Liver (tissue), 3 donors: ENCODE measurements around the gene ZFYVE28.

Experiments
- GABPA ChIP-seq, 2 donors: IDR thresholded peaks in 1 of 2; conservative IDR thresholded peaks in 1 of 2; 2 replicates each; pipeline ENCODE4 v1.6.1; 2016; ENCODE audit warnings: antibody characterized with exemption in 2 of 2, mild to moderate bottlenecking in 1 of 2, moderate library complexity in 1 of 2
- HNF4A ChIP-seq, 2 donors: conservative IDR thresholded peaks; 2 replicates each; pipeline ENCODE4 v1.6.1; 2016; ENCODE audit warnings: antibody characterized with exemption in 2 of 2, mild to moderate bottlenecking in 2 of 2
- HNF4G ChIP-seq: IDR thresholded peaks from 2 replicates; pipeline ENCODE4 v1.6.1; 2016; ENCODE audit warnings: antibody characterized with exemption
- JUND ChIP-seq, 2 donors: IDR thresholded peaks; 2 replicates each; pipeline ENCODE4 v1.6.1; 2016; ENCODE audit warnings: antibody characterized with exemption in 2 of 2
- REST ChIP-seq: IDR thresholded peaks from 2 replicates; pipeline ENCODE4 v1.6.1; 2016; ENCODE audit warnings: antibody characterized with exemption, mild to moderate bottlenecking
- TAF1 ChIP-seq: conservative IDR thresholded peaks from 2 replicates; pipeline ENCODE4 v1.6.1; 2016; ENCODE audit warnings: antibody characterized with exemption, mild to moderate bottlenecking
- YY1 ChIP-seq: IDR thresholded peaks from 2 replicates; pipeline ENCODE4 v1.6.1; 2016; ENCODE audit warnings: antibody characterized with exemption, mild to moderate bottlenecking
- TF ChIP-seq, protein P1 (sequence below): IDR thresholded peaks from 2 replicates; pipeline ENCODE4 v1.6.1; 2016; ENCODE audit warnings: antibody characterized with exemption
- TF ChIP-seq, protein P2 (sequence below): IDR thresholded peaks from 2 replicates; pipeline ENCODE4 v1.6.1; 2016; ENCODE audit warnings: antibody characterized with exemption
- TF ChIP-seq, protein P3 (sequence below): fragments of 150-350 bp; IDR thresholded peaks from 2 replicates; pipeline ENCODE4 v1.5.1; 2017; ENCODE audit warnings: improper control_type of control experiment, low read depth, low read length; ENCODE audit not compliant: missing input control
- donor health status: healthy.
- donor health status: healthy.

GRCh38 chr4:2465032-2465431 lies 46.6 kb upstream of the ZFYVE28 start:
- TF ChIP-seq REST (no peak), HNF4A (conservative IDR thresholded peaks at IDR 0.05) (no peak), TAF1 (no peak), YY1 (no peak), GABPA (IDR thresholded peaks at IDR 0.05 in 1 of 2, conservative IDR thresholded peaks at IDR 0.05 in 1 of 2) (no peak), JUND (IDR thresholded peaks at IDR 0.05) (no peak), HNF4G (no peak)
- TF ChIP-seq, protein P1, sequence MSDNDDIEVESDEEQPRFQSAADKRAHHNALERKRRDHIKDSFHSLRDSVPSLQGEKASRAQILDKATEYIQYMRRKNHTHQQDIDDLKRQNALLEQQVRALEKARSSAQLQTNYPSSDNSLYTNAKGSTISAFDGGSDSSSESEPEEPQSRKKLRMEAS, result no peak
- TF ChIP-seq, protein P2, sequence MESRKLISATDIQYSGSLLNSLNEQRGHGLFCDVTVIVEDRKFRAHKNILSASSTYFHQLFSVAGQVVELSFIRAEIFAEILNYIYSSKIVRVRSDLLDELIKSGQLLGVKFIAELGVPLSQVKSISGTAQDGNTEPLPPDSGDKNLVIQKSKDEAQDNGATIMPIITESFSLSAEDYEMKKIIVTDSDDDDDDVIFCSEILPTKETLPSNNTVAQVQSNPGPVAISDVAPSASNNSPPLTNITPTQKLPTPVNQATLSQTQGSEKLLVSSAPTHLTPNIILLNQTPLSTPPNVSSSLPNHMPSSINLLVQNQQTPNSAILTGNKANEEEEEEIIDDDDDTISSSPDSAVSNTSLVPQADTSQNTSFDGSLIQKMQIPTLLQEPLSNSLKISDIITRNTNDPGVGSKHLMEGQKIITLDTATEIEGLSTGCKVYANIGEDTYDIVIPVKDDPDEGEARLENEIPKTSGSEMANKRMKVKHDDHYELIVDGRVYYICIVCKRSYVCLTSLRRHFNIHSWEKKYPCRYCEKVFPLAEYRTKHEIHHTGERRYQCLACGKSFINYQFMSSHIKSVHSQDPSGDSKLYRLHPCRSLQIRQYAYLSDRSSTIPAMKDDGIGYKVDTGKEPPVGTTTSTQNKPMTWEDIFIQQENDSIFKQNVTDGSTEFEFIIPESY, result no peak
- TF ChIP-seq, protein P3, sequence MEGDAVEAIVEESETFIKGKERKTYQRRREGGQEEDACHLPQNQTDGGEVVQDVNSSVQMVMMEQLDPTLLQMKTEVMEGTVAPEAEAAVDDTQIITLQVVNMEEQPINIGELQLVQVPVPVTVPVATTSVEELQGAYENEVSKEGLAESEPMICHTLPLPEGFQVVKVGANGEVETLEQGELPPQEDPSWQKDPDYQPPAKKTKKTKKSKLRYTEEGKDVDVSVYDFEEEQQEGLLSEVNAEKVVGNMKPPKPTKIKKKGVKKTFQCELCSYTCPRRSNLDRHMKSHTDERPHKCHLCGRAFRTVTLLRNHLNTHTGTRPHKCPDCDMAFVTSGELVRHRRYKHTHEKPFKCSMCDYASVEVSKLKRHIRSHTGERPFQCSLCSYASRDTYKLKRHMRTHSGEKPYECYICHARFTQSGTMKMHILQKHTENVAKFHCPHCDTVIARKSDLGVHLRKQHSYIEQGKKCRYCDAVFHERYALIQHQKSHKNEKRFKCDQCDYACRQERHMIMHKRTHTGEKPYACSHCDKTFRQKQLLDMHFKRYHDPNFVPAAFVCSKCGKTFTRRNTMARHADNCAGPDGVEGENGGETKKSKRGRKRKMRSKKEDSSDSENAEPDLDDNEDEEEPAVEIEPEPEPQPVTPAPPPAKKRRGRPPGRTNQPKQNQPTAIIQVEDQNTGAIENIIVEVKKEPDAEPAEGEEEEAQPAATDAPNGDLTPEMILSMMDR, result no peak
